Lower lobe of right lung (tissue), 2 donors: Measurements from ENCODE around the gene TBC1D10A. TPM values are rescaled to one million over a fixed set of nuclear protein-coding genes. Genes with fewer than 3 reads are reported as not detected.

Experiments used
- ATAC-seq, 2 donors: fragments of 200-7000 bp; cut with Tn5 transposase; one replicate each; pipeline ENCODE4 v1.9.1; 2020 to 2022; ENCODE audit warnings: mild to moderate bottlenecking in 2 of 2, moderate library complexity in 2 of 2
- DNase-seq: peaks from one replicate; pipeline ENCODE4 v3.0.0-alpha.2; 2020
- H3K27ac ChIP-seq: fragments of 200-600 bp; one replicate; pipeline ENCODE4 v1.8.0; 2022
- H3K27me3 ChIP-seq: fragments of 200-600 bp; one replicate; pipeline ENCODE4 v1.8.0; 2022; ENCODE audit warnings: low read depth
- H3K36me3 ChIP-seq: fragments of 200-600 bp; one replicate; pipeline ENCODE4 v1.8.0; 2022; ENCODE audit warnings: mild to moderate bottlenecking
- H3K4me1 ChIP-seq: fragments of 200-600 bp; one replicate; pipeline ENCODE4 v1.8.0; 2022
- H3K4me3 ChIP-seq: fragments of 200-600 bp; one replicate; pipeline ENCODE4 v1.8.0; 2022; ENCODE audit warnings: mild to moderate bottlenecking
- H3K9me3 ChIP-seq: fragments of 200-600 bp; one replicate; pipeline ENCODE4 v1.8.0; 2022
- CTCF ChIP-seq: fragments of 200-600 bp; IDR thresholded peaks from one replicate; pipeline ENCODE4 v1.8.0; 2022; ENCODE audit warnings: antibody characterized with exemption, mild to moderate bottlenecking
- intact Hi-C: fragments of 100-400 bp; cut with DNase I; formaldehyde crosslinking; loops from one replicate; pipeline ENCODE4 v1.11.0; 2022
- total RNA-seq: library from RNA; stranded (reverse); fragmentation: NEBNext Ultra II Directional; extraction: Animal tissue kit (Norgen Biotek cat#: 25700); gene quantifications from one replicate; pipeline ENCODE4 v1.2.1, GENCODE V29; 2021
- donor health status: DM: no; HTN: yes; CAD: no; lungs with severe emphysema.

Gene TBC1D10A
- total RNA-seq, 1 donor from 2014 or later: 27.4 TPM

GRCh38 chr22:30325065-30325720 lies 1.5 kb downstream of the TBC1D10A start:
- peak overlapping the region; percentile 90 for H3K27ac ChIP-seq
- ATAC-seq (peak; percentile 3 to 39), DNase-seq (no peak)
- H3K9me3 ChIP-seq: no peaks in the 10 kb centered on the region
- no peak for TF ChIP-seq CTCF
- no peaks in the 10 kb centered on the region for H3K27me3 ChIP-seq
- intact Hi-C loops: no loop called here
- H3K4me1 ChIP-seq: peaks cover 65% of the 10 kb centered on the region
- peak overlapping the region; percentile 87 for H3K4me3 ChIP-seq
- peaks cover 16% of the 10 kb centered on the region for H3K36me3 ChIP-seq

DNA sequence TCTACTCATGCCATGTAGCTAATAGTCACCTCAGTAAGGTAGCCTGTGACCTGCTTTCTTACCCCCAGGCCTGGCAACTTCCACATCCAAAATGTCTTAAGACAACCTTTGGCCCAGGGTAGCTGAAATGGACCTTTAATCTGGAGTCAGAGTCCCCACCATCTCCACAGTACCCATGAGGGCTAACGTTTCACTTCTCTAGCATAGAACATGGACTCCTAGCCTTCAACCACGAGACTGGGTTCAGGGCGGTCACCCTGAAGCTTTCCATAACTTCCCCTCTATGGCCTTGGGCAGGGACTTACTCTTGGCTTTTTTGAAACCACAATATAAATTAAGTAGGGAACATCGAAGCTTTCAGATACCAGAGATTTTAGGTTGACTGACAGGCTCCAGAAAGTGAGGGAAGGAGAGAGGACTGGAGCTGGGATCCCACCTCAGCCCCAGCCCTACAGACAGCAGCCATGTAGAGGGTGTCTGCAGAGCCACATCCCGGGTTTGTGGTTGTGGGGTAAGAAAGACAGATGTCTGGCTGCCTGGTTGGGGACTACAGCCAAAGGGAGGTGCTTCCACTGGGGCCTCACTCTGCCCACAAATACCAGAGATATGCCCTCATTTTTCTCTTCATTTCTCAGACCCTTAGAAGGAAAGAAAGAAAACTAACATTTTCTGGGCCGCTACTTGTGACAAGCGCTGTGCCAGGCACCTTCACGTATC lies 2.6 kb downstream of the TBC1D10A start:
- Histone ChIP-seq H3K4me3 (peak overlapping the region; percentile 87), H3K27ac (peak overlapping the region; percentile 90), H3K4me1 (peaks cover 75% of the 10 kb centered on the region), H3K9me3 (no peaks in the 10 kb centered on the region), H3K27me3 (no peaks in the 10 kb centered on the region), H3K36me3 (peaks cover 22% of the 10 kb centered on the region)
- intact Hi-C loops: no loop called here
- TF ChIP-seq CTCF: no peak
- no peak for DNase-seq
- no peak for ATAC-seq

DNA sequence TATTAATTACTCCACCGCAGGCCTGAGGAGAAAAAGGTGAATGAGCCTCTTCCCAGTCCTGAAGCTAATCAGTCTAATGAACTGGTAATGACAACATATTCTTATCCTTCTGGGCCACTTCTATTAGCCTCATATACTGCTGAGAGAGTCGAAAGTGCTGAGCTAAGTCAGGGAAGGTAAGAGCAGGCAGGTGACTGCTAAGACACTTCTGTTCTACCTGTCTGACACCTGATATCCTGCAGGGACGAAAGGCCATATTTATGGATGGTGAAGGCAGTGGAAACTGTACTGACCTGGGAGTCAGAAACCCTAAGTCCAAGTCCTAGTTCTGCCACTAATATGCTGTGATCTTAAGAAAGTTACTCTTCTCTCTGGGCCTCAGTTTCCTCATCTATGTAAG lies 3.5 kb downstream of the TBC1D10A start:
- no peak for TF ChIP-seq CTCF
- H3K27ac ChIP-seq: no peak overlapping the region
- peaks cover 24% of the 10 kb centered on the region for H3K36me3 ChIP-seq
- intact Hi-C loops: no loop called here
- H3K9me3 ChIP-seq: no peaks in the 10 kb centered on the region
- H3K27me3 ChIP-seq: no peaks in the 10 kb centered on the region
- ATAC-seq (no peak), DNase-seq (no peak)
- peaks cover 83% of the 10 kb centered on the region for H3K4me1 ChIP-seq
- no peak overlapping the region for H3K4me3 ChIP-seq

DNA sequence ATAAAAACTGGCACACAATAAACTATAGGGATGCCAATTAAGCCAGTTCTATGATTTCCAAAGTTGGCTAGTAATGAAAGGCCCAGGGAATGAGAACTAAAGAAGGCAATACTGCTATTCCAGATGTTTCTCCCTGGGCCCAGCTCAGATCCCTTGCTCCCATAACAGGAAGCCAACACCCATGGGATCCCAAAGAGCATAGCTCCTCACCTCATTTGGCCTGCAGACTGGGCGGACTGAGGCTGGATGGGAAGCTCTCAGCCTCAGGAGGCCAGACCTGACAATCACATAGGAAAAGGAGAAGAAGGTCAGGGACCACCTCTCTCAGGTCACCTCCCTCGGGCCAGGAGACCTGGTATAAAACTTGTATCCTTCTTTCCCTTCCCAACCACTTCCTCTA lies 5.3 kb downstream of the TBC1D10A start:
- TF ChIP-seq CTCF: no peak
- no peak for DNase-seq
- Histone ChIP-seq H3K4me1 (peaks cover 89% of the 10 kb centered on the region), H3K9me3 (no peaks in the 10 kb centered on the region), H3K27ac (peak overlapping the region; percentile 46), H3K4me3 (no peak overlapping the region), H3K36me3 (peaks cover 29% of the 10 kb centered on the region), H3K27me3 (no peaks in the 10 kb centered on the region)
- no peak for ATAC-seq
- intact Hi-C loops: no loop called here

DNA sequence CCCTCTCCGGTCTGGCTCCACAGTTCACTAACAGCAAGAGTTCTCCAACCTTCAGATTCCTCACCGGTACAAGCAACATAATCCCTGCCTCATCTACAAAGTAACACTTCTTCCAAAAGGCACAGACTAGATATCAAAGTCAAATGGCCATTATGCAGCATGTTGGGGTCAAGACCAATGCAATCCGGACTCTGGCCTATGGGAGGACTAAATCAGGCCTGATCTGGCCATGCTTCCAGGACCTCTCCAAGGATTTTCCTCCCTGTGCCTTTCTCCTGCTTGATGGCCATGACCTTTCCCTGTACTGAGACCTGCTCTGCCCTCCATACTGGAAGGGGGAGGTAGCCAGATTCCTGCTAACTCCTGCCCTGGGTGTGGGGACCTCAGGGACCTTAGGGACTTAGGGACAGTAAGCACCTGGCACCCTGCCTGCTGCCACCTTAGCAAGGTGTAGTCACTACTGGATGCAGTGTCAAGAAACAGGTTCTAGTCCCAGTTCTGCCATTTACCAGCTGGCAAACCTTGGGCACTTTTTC lies 6.7 kb downstream of the TBC1D10A start:
- intact Hi-C loops: no loop called here
- peaks cover 95% of the 10 kb centered on the region for H3K4me1 ChIP-seq
- DNase-seq (no peak), ATAC-seq (no peak)
- peaks cover 34% of the 10 kb centered on the region for H3K36me3 ChIP-seq
- TF ChIP-seq CTCF: no peak
- no peak overlapping the region for H3K27ac ChIP-seq
- no peaks in the 10 kb centered on the region for H3K27me3 ChIP-seq
- no peaks in the 10 kb centered on the region for H3K9me3 ChIP-seq
- no peak overlapping the region for H3K4me3 ChIP-seq
